OCI-LY7 (cell line): ENCODE data around the gene GLE1. TPM values are rescaled to one million over a fixed set of nuclear protein-coding genes. Genes with fewer than 3 reads are reported as not detected.

Source experiments
- BruUV-seq: library from RNA; stranded (reverse); fragments of 400-500 nt; replicated peaks from 2 replicates; lab custom pipeline; 2021; lab: Mats Ljungman, UMichigan
- CTCF ChIA-PET: fragments of 300-600 bp; sonication (Branson Sonifier 250); formaldehyde crosslinking; loops from one replicate; lab custom pipeline; 2022; ENCODE audit warnings: antibody characterized with exemption; ENCODE audit not compliant: unreplicated experiment; lab: Charles Lee
- POLR2A ChIA-PET: fragments of 300-600 bp; sonication (Branson Sonifier 250); formaldehyde crosslinking; loops from one replicate; lab custom pipeline; 2022; ENCODE audit warnings: antibody characterized with exemption; lab: Charles Lee
- DNase-seq: peaks from one replicate; pipeline ENCODE4 v3.0.0-alpha.2; 2015; ENCODE audit warnings: low spot score
- H2AFZ ChIP-seq: fragments of 200-600 bp; sonication (generic), shearing (Covaris generic); 2 replicates; pipeline ENCODE4 v1.6.1; 2014; ENCODE audit warnings: mild to moderate bottlenecking, antibody characterized with exemption, low read length, moderate library complexity
- H3K27ac ChIP-seq: fragments of 200-600 bp; sonication (generic); 2 replicates; pipeline ENCODE4 v1.5.1; 2014; ENCODE audit warnings: mixed run types, low read depth, mild to moderate bottlenecking, moderate library complexity, low read length, inconsistent platforms; ENCODE audit not compliant: poor library complexity, severe bottlenecking
- H3K36me3 ChIP-seq: fragments of 200-600 bp; sonication (generic); 2 replicates; pipeline ENCODE4 v1.6.1; 2014; ENCODE audit warnings: mild to moderate bottlenecking, antibody characterized with exemption, low read length, moderate library complexity, mixed read lengths; ENCODE audit not compliant: insufficient read depth
- H3K4me1 ChIP-seq: fragments of 200-600 bp; sonication (generic); 2 replicates; pipeline ENCODE4 v1.5.1; 2014; ENCODE audit warnings: mild to moderate bottlenecking, low read length; ENCODE audit not compliant: insufficient read depth, poor library complexity, severe bottlenecking
- H3K4me2 ChIP-seq: fragments of 200-600 bp; sonication (generic); 2 replicates; pipeline ENCODE4 v1.6.1; 2014; ENCODE audit warnings: mild to moderate bottlenecking, low read length
- H3K4me3 ChIP-seq: fragments of 200-600 bp; sonication (generic); 2 replicates; pipeline ENCODE4 v1.5.1; 2014; ENCODE audit warnings: mild to moderate bottlenecking, low read depth, low read length; ENCODE audit not compliant: poor library complexity, severe bottlenecking
- H3K79me2 ChIP-seq: fragments of 200-600 bp; sonication (generic); 2 replicates; pipeline ENCODE4 v1.6.1; 2016; ENCODE audit warnings: low read depth, mild to moderate bottlenecking, low read length, moderate library complexity, mixed read lengths; ENCODE audit not compliant: insufficient read depth
- H3K9me2 ChIP-seq: fragments of 200-600 bp; sonication (generic); 2 replicates; pipeline ENCODE4 v1.6.1; 2016; ENCODE audit warnings: mild to moderate bottlenecking, low read length, mixed read lengths; ENCODE audit not compliant: insufficient read depth
- H3K9me3 ChIP-seq: fragments of 200-600 bp; sonication (generic); 2 replicates; pipeline ENCODE4 v1.6.1; 2014; ENCODE audit warnings: mild to moderate bottlenecking, mixed run types, low read length, mixed read lengths
- H4K20me1 ChIP-seq: fragments of 200-600 bp; sonication (generic); 2 replicates; pipeline ENCODE4 v1.6.1; 2014; ENCODE audit warnings: mild to moderate bottlenecking, antibody characterized with exemption, low read length, moderate library complexity, mixed read lengths; ENCODE audit not compliant: insufficient read depth
- EZH2phosphoT487 ChIP-seq: fragments of 200-600 bp; sonication (generic); IDR thresholded peaks from 2 replicates; pipeline ENCODE4 v1.6.1; 2018; ENCODE audit warnings: low read depth, borderline replicate concordance, mild to moderate bottlenecking, mixed run types, antibody characterized with exemption, low read length, moderate library complexity, mixed read lengths
- intact Hi-C: fragments of 100-400 bp; cut with micrococcal nuclease; formaldehyde crosslinking; loops from one replicate; pipeline ENCODE4 v1.10.0; 2022; ENCODE audit not compliant: unreplicated experiment
- small RNA-seq: library from RNA; depleted of rRNA; stranded (forward); fragments of <200 nt; gene quantifications from one replicate; pipeline ENCODE3, GENCODE V24; 2014
- total RNA-seq, 2 experiments: library from RNA; depleted of rRNA in 1 of 2; stranded (reverse); fragments of >200 nt in 1 of 2; shearing (Covaris generic) in 1 of 2; gene quantifications; 2 replicates each; pipeline ENCODE4 v1.2.3, GENCODE V29; 2014 to 2022
- TF ChIP-seq, protein P1 (sequence below): fragments of 200-600 bp; sonication (generic); conservative IDR thresholded peaks from 2 replicates; pipeline ENCODE4 v1.5.1; 2014; ENCODE audit warnings: mild to moderate bottlenecking, antibody characterized with exemption, low read length, moderate library complexity, mixed read lengths

GLE1 gene
- total RNA-seq, 2 experiments from 2014 or later: 30.8 to 45.2 TPM

DNA sequence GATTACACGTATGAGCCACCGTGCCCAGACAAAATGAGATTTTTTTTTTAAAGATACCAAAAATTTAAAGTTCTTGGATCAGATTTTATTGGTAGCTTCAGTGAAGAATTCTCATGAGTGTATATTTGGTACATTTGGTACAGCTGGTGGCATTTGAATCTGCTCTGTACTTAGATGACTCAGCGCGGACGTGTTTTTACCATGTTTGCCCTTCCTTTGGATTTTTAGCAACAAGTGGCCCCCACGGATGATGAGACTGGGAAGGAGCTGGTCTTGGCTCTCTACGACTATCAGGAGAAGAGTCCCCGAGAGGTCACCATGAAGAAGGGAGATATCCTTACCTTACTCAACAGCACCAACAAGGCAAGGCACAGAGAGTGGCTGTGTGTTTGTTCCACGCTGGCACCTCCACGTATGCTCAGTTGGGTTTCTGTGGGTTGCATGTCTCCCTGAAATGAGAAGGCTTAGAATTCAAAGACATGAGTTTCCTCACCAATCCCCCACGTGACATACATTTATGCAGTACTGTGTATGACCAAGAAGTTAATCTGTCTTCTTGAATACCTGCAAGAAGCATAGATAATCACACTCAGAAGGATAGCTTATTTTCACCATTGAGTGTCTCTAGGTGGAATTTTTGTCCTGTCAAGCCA, 84.2 kb downstream of the GLE1 start:
- Histone ChIP-seq H3K4me2 (no peak overlapping the region), H3K27ac (no peak overlapping the region), H4K20me1 (no peaks in the 10 kb centered on the region), H3K36me3 (peaks cover 92% of the 10 kb centered on the region), H3K79me2 (no peaks in the 10 kb centered on the region), H2AFZ (no peak overlapping the region), H3K4me3 (no peak overlapping the region), H3K9me2 (no peaks in the 10 kb centered on the region), H3K4me1 (no peaks in the 10 kb centered on the region), H3K9me3 (no peaks in the 10 kb centered on the region)
- DNase-seq: no peak
- no TSS peak for BruUV-seq
- ChIA-PET CTCF (no interaction called here), POLR2A (interaction anchor here (0.6 to 0.7 kb wide), 3 partner anchors 15 to 101 kb away, joined by 3 to 4 read pairs (median 3); no protein-coding TSS in a partner anchor)
- intact Hi-C loops: no loop called here
- TF ChIP-seq EZH2phosphoT487: no peak
- TF ChIP-seq, protein P1, sequence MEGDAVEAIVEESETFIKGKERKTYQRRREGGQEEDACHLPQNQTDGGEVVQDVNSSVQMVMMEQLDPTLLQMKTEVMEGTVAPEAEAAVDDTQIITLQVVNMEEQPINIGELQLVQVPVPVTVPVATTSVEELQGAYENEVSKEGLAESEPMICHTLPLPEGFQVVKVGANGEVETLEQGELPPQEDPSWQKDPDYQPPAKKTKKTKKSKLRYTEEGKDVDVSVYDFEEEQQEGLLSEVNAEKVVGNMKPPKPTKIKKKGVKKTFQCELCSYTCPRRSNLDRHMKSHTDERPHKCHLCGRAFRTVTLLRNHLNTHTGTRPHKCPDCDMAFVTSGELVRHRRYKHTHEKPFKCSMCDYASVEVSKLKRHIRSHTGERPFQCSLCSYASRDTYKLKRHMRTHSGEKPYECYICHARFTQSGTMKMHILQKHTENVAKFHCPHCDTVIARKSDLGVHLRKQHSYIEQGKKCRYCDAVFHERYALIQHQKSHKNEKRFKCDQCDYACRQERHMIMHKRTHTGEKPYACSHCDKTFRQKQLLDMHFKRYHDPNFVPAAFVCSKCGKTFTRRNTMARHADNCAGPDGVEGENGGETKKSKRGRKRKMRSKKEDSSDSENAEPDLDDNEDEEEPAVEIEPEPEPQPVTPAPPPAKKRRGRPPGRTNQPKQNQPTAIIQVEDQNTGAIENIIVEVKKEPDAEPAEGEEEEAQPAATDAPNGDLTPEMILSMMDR: no peak

Small RNA genes within 50 kb of the gene (small RNA-seq; reads per million reads assigned to genes)
- gene RNU7-171P: not detected

Other genes with a start within 250 kb of the GLE1 start
- 28.2 and 44.0 TPM in 2 replicates for gene GOLGA2, start 228.7 kb upstream of the GLE1 start, total RNA-seq (2014; rRNA removed; shearing (Covaris generic))
- 58.2 and 70.6 TPM in 2 replicates for gene GOLGA2, start 228.7 kb upstream of the GLE1 start, total RNA-seq (2022)
- 22.7 and 26.2 TPM in 2 replicates for gene SWI5, start 228.4 kb upstream of the GLE1 start, total RNA-seq (2014; rRNA removed; shearing (Covaris generic))
- 16.8 and 18.2 TPM in 2 replicates for gene SWI5, start 228.4 kb upstream of the GLE1 start, total RNA-seq (2022)
- gene TRUB2, start 182.3 kb upstream of the GLE1 start, total RNA-seq (2014; rRNA removed; shearing (Covaris generic)): 29.7 and 31.3 TPM in 2 replicates
- 22.9 and 30.3 TPM in 2 replicates for gene TRUB2, start 182.3 kb upstream of the GLE1 start, total RNA-seq (2022)
- 42.4 and 53.4 TPM in 2 replicates for gene COQ4, start 181.9 kb upstream of the GLE1 start, total RNA-seq (2014; rRNA removed; shearing (Covaris generic))
- gene COQ4, start 181.9 kb upstream of the GLE1 start, total RNA-seq (2022): 49.4 and 55.8 TPM in 2 replicates
- gene SLC27A4, start 164.2 kb upstream of the GLE1 start, total RNA-seq (2014; rRNA removed; shearing (Covaris generic)): 12.3 and 14.2 TPM in 2 replicates
- gene SLC27A4, start 164.2 kb upstream of the GLE1 start, total RNA-seq (2022): 13.0 and 16.0 TPM in 2 replicates
- gene URM1, start 133.3 kb upstream of the GLE1 start, total RNA-seq (2014; rRNA removed; shearing (Covaris generic)): 42.3 and 58.5 TPM in 2 replicates
- 51.8 and 60.8 TPM in 2 replicates for gene URM1, start 133.3 kb upstream of the GLE1 start, total RNA-seq (2022)
- 3.0 and 3.5 TPM in 2 replicates for gene CERCAM, start 83.9 kb upstream of the GLE1 start, total RNA-seq (2014; rRNA removed; shearing (Covaris generic))
- gene CERCAM, start 83.9 kb upstream of the GLE1 start, total RNA-seq (2022): 2.7 and 3.1 TPM in 2 replicates
- 84.4 and 94.3 TPM in 2 replicates for gene ODF2, start 48.7 kb upstream of the GLE1 start, total RNA-seq (2014; rRNA removed; shearing (Covaris generic))
- 93.1 and 94.1 TPM in 2 replicates for gene ODF2, start 48.7 kb upstream of the GLE1 start, total RNA-seq (2022)
- 259 and 272 TPM in 2 replicates for gene SPTAN1, start 47.9 kb downstream of the GLE1 start, total RNA-seq (2014; rRNA removed; shearing (Covaris generic))
- 239 and 283 TPM in 2 replicates for gene SPTAN1, start 47.9 kb downstream of the GLE1 start, total RNA-seq (2022)
- gene DYNC2I2, start 152.1 kb downstream of the GLE1 start, total RNA-seq (2014; rRNA removed; shearing (Covaris generic)): 71.8 and 97.6 TPM in 2 replicates
- gene DYNC2I2, start 152.1 kb downstream of the GLE1 start, total RNA-seq (2022): 51.6 and 55.5 TPM in 2 replicates
- 598 and 1,041 TPM in 2 replicates for gene SET, start 184.5 kb downstream of the GLE1 start, total RNA-seq (2014; rRNA removed; shearing (Covaris generic))
- 686 and 701 TPM in 2 replicates for gene SET, start 184.5 kb downstream of the GLE1 start, total RNA-seq (2022)
- 0.88 and 1.5 TPM in 2 replicates for gene PKN3, start 197.8 kb downstream of the GLE1 start, total RNA-seq (2014; rRNA removed; shearing (Covaris generic))
- gene PKN3, start 197.8 kb downstream of the GLE1 start, total RNA-seq (2022): 3.3 and 4.6 TPM in 2 replicates
- 29.0 and 56.8 TPM in 2 replicates for gene ZDHHC12, start 219.4 kb downstream of the GLE1 start, total RNA-seq (2014; rRNA removed; shearing (Covaris generic))
- 37.0 and 40.0 TPM in 2 replicates for gene ZDHHC12, start 219.4 kb downstream of the GLE1 start, total RNA-seq (2022)